Activated naive CD8-positive, alpha-beta T cell treated with anti-CD3 and anti-CD28 coated beads, Interleukin-2, amount 50 U/mL, for 24 hours (primary cell): ENCODE results near the gene SCIN.
"Not testable (repeated sequence)": the region's sequence is repeated elsewhere in the genome, so short reads cannot be mapped to it uniquely, and the experiment has no call there.

Experiments used
- ATAC-seq: fragments of 150-1000 bp; cut with Tn5 transposase; one replicate; pipeline ENCODE4 v1.10.0; 2021
- DNase-seq: peaks from one replicate; pipeline ENCODE4 v3.0.0; 2021
- H3K27ac Mint-ChIP-seq: one replicate; pipeline ENCODE4 v1.8.0; 2021; ENCODE audit warnings: mild to moderate bottlenecking, mixed read lengths
- H3K27me3 Mint-ChIP-seq: one replicate; pipeline ENCODE4 v1.8.0; 2021; ENCODE audit warnings: mixed read lengths
- H3K36me3 Mint-ChIP-seq: one replicate; pipeline ENCODE4 v1.8.0; 2021; ENCODE audit warnings: low read depth, mixed read lengths
- H3K4me1 Mint-ChIP-seq: one replicate; pipeline ENCODE4 v1.8.0; 2021; ENCODE audit warnings: mixed read lengths
- H3K4me3 Mint-ChIP-seq: one replicate; pipeline ENCODE4 v1.8.0; 2021; ENCODE audit warnings: mild to moderate bottlenecking, moderate library complexity, mixed read lengths
- H3K9me3 Mint-ChIP-seq: one replicate; pipeline ENCODE4 v1.8.0; 2021; ENCODE audit warnings: mixed read lengths

SCIN gene

DNA sequence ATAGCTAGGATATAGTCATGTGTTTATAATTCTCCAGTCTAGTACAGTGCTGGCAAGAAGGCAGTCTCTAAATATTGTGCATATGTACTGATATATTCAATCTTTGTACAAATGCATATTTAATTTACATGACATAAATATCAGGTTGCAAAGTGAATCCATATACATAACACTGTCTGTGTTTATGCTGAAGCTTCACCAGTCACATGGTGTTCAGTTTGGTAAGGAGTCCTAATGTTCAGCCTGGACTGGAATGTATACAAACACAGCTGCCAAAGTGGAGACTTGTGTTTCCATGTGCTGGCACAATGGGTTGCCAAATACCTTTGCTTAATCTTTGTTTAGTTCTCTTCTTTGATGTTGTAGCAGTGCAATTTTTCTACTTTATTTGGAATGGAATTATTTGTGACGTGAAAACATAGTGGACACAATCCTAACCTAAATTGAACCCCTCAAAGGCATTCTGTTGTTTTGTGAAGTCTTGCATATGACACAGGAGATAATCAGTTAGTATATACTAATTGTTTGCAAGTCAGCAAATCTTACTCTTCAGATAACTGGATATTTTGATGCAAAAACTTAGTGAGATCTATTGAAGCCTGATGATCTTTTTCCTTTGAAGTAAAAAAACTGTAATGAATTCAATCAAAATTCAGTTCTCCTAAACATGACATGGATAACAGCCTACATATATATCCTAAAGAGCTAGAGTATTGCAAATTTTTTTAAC lies 99.6 kb downstream of the SCIN start:
- ATAC-seq, result no peak
- Mint-ChIP-seq H3K4me1 (peaks cover 5% of the 10 kb centered on the region), H3K27ac (no peak overlapping the region), H3K4me3 (no peak overlapping the region), H3K9me3 (no peaks in the 10 kb centered on the region), H3K36me3 (no peaks in the 10 kb centered on the region), H3K27me3 (no peaks in the 10 kb centered on the region)
- DNase-seq, result no peak

GRCh38 chr7:12670743-12671520 lies 100.4 kb downstream of the SCIN start:
- DNase-seq (no peak), ATAC-seq (no peak)
- no peaks in the 10 kb centered on the region for H3K36me3 Mint-ChIP-seq

GRCh38 chr7:12673436-12673835 lies 102.9 kb downstream of the SCIN start:
- not testable (repeated sequence) for ATAC-seq, H3K27ac Mint-ChIP-seq, H3K27me3 Mint-ChIP-seq

More at GRCh38 chr7:12670743-12671520, 100.4 kb downstream of the SCIN start:
- peaks cover 5% of the 10 kb centered on the region for H3K4me1 Mint-ChIP-seq
- no peak overlapping the region for H3K27ac Mint-ChIP-seq
- no peaks in the 10 kb centered on the region for H3K9me3 Mint-ChIP-seq
- H3K27me3 Mint-ChIP-seq, result no peaks in the 10 kb centered on the region
- H3K4me3 Mint-ChIP-seq, result no peak overlapping the region

DNA sequence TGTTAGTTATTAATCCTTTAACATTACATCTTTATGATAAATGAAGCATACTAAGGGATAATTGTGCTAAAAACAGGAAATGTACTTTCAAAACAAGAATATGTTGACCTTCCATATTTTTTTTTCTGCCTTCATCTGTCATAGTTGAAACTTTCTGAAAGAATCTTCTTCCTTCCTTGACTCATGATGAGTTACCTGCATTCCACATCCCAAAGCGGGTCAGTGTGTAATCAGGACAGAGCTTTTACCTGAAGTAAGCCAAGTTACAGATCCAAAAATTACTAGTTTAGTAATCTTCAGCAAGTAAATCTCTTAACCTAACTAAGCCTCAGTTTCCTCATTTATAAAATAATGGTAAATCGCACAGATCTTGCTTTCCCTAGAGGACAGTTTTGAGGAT lies 103.5 kb downstream of the SCIN start:
- H3K4me1 Mint-ChIP-seq, result peaks cover 5% of the 10 kb centered on the region
- no peaks in the 10 kb centered on the region for H3K36me3 Mint-ChIP-seq
- no peak for ATAC-seq
- H3K27me3 Mint-ChIP-seq, result no peaks in the 10 kb centered on the region
- H3K9me3 Mint-ChIP-seq, result no peaks in the 10 kb centered on the region
- DNase-seq, result no peak
- H3K27ac Mint-ChIP-seq, result no peak overlapping the region
- no peak overlapping the region for H3K4me3 Mint-ChIP-seq

More at GRCh38 chr7:12673436-12673835, 102.9 kb downstream of the SCIN start:
- DNase-seq, H3K36me3 Mint-ChIP-seq, H3K9me3 Mint-ChIP-seq, H3K4me3 Mint-ChIP-seq, H3K4me1 Mint-ChIP-seq: not testable (repeated sequence)

DNA sequence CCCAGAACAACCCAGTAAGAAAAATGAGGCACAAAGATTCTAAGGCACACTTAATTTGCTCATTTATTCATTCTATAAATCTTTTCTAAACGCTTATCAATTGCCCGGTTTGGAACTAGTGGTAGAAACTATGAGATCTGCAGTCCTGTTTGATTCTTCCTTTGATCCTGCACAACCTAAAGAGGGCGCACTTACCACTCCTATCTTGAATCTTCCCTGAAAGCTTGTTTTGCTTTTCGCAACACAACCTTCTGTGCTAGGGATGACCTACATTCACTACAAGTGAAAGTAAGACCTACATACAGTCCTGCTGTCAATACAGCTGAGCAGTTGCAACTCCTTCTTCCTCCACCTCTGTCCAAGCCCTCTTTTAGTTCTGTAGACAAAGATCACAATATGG lies 104.3 kb downstream of the SCIN start:
- Mint-ChIP-seq H3K27me3 (no peaks in the 10 kb centered on the region), H3K27ac (no peak overlapping the region), H3K9me3 (no peaks in the 10 kb centered on the region), H3K4me3 (no peak overlapping the region), H3K36me3 (no peaks in the 10 kb centered on the region), H3K4me1 (peaks cover 5% of the 10 kb centered on the region)
- ATAC-seq (peak; percentile 76), DNase-seq (peak; percentile 23)

DNA sequence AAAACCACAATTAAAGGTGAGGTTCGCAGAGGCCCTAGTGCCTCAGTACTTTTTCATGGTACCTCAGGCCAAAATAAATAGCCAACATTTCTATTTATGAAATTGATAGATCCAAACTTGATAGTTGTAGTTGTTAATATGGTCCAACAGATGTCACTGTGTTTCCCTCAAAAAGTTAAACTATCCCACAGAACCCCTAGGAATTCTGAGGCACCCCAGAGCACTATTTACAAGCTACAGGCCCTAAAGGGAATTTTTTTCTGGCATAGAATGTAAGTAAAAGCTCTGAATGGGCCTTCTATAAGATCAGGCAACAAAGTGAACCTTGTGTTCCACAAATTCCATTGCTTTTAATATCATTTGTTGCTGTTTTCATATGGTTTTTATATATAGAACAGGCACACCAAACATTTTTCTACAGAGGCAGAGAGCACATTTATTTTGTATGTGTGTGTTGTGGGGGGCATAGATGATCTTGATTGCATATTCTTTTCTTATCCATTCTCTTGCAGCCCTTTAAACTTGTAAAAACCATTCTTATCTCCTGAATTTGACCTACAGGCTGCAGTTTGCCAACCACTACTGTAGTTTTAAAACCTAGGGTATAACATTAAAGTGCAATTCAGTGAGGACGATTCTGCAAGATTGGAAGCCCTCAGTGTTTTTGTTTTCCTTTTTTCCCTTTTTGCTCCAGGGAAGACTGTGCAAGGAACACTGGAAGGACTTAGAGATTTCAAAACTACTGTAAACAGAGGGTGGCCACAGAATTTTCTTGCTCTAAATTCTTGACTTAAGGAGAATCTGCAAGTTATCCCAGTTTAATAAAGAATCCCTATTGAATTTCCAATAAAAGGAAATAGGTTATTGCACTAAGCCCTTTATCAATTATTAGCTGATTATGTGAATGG lies 113.4 kb downstream of the SCIN start:
- Mint-ChIP-seq H3K27ac (no peak overlapping the region), H3K27me3 (no peaks in the 10 kb centered on the region), H3K4me1 (peaks cover 26% of the 10 kb centered on the region), H3K4me3 (no peak overlapping the region), H3K9me3 (no peaks in the 10 kb centered on the region), H3K36me3 (peaks cover 3% of the 10 kb centered on the region)
- ATAC-seq (no peak), DNase-seq (no peak)

- peaks cover 11% of the 10 kb centered on the region for H3K36me3 Mint-ChIP-seq
These were observed 114.2 kb downstream of the SCIN start for GRCh38 chr7:12684733-12685132.

GRCh38 chr7:12685550-12685949 lies 115.0 kb downstream of the SCIN start:
- Mint-ChIP-seq H3K4me3 (peak overlapping the region; percentile 58), H3K4me1 (peaks cover 39% of the 10 kb centered on the region), H3K27ac (peak overlapping the region; percentile 86), H3K36me3 (peaks cover 12% of the 10 kb centered on the region), H3K9me3 (no peaks in the 10 kb centered on the region), H3K27me3 (no peaks in the 10 kb centered on the region)
- no peak for ATAC-seq
- peak; percentile 23 for DNase-seq

More at GRCh38 chr7:12684733-12685132, 114.2 kb downstream of the SCIN start:
- no peaks in the 10 kb centered on the region for H3K27me3 Mint-ChIP-seq
- H3K9me3 Mint-ChIP-seq, result no peaks in the 10 kb centered on the region
- no peak for ATAC-seq
- DNase-seq, result no peak
- H3K27ac Mint-ChIP-seq, result no peak overlapping the region
- no peak overlapping the region for H3K4me3 Mint-ChIP-seq
- peaks cover 33% of the 10 kb centered on the region for H3K4me1 Mint-ChIP-seq

GRCh38 chr7:12686234-12686890 lies 115.8 kb downstream of the SCIN start:
- Mint-ChIP-seq H3K36me3 (peaks cover 12% of the 10 kb centered on the region), H3K4me3 (peak overlapping the region; percentile 87), H3K27ac (peak overlapping the region; percentile 95), H3K4me1 (peaks cover 39% of the 10 kb centered on the region), H3K9me3 (no peaks in the 10 kb centered on the region), H3K27me3 (no peaks in the 10 kb centered on the region)
- ATAC-seq (peak; percentile 96), DNase-seq (peak; percentile 95)

DNA sequence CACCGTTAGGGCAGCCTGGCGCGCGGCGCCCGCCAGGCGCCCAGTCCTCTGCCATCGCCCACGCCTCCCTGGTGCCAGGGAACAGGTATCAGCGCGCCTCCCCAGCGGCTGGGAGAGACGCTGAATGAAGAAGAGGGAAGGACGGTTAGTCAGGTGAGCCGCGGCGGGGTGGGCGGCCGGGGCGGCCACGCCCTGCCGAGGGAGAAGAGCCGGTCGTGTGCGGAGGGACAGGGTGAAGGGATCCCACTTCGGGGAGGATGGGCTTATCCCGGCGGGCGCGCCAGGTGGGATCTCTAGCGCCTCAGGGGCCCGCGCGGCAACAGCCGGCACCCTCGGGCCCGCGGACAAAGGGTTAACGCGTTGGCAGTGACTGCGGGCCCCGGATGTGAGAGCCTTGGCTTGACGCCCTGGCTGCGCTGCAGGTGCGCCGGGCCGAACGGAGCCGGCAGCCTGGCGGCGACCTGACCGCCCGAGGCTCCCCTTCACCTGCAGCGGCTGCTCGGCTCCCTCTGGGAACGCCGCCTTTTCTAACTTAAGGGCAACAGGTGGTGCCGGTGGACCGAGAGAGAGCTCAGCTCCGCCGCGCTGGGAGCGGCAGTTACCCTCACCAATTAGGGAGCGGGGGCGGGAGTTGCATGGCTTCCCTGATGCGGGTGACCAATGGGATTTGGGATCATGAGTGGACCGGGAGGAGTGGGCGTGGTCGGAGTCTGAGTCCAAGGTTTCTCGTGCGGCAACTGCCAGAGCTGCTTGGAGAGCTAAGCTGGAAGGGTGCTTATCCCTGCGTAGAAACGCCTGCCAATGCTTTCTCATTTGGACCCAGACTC lies 116.6 kb downstream of the SCIN start, which contains the start of gene ARL4A:
TSS of gene ARL4A (plus strand) at position 743 of the 827 bp plus-strand sequence. CDS start 622 bp downstream, outside the sequence.
- H3K4me1 Mint-ChIP-seq, result peaks cover 39% of the 10 kb centered on the region
- H3K9me3 Mint-ChIP-seq, result no peaks in the 10 kb centered on the region
- peaks cover 12% of the 10 kb centered on the region for H3K36me3 Mint-ChIP-seq
- ATAC-seq (peak; percentile 70), DNase-seq (peak; percentile 92)
- no peaks in the 10 kb centered on the region for H3K27me3 Mint-ChIP-seq
- H3K4me3 Mint-ChIP-seq, result peak within 1 kb of the TSS; percentile 87
- H3K27ac Mint-ChIP-seq, result peak within 1 kb of the TSS; percentile 95

DNA sequence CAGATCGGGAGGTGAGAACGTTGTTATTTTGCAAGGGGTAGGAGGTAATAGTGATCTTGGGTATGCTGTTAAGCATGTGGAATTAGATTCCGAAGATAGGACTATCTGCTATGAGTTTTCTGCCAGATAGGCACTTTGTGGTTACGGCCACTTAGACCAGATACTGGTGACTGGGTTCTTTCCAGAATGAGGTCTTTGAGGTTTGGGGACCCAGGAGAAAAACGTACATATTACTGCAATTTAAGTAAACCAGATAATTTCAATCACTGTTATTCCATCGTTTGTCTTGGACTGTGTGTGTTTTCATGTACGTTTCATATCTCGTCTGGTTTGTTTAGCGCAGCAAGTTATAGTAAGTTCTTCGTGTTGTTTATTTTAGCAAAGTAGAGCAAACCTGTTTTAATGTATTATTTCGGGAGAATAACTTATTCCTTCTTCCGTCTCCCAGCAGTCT lies 117.2 kb downstream of the SCIN start:
- DNase-seq (no peak), ATAC-seq (no peak)
- Mint-ChIP-seq H3K4me1 (peaks cover 39% of the 10 kb centered on the region), H3K4me3 (peak overlapping the region; percentile 87), H3K9me3 (no peaks in the 10 kb centered on the region), H3K27ac (peak overlapping the region; percentile 95), H3K27me3 (no peaks in the 10 kb centered on the region), H3K36me3 (peaks cover 12% of the 10 kb centered on the region)

DNA sequence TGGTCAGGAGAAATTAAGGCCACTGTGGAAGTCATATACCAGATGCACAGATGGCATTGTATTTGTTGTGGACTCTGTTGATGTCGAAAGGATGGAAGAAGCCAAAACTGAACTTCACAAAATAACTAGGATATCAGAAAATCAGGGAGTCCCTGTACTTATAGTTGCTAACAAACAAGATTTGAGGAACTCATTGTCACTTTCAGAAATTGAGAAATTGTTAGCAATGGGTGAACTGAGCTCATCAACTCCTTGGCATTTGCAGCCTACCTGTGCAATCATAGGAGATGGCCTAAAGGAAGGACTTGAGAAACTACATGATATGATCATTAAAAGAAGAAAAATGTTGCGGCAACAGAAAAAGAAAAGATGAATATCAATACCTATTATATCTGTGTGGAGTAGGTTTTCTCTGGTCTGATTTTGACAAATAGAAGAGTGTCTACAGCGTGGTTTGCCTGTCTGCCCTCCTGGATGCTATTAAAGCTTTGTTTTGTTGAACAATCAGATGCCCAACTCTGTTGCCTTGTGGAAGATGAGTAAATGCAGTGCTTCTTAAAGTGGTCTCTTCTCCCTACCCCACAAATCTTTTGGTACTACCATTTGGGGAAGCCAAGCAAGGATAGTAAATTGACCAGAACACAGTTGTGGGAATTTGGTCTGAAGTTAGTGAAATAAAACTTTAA lies 118.1 kb downstream of the SCIN start:
- H3K27ac Mint-ChIP-seq, H3K9me3 Mint-ChIP-seq, DNase-seq, H3K4me3 Mint-ChIP-seq, H3K27me3 Mint-ChIP-seq, ATAC-seq: not testable (repeated sequence)
- Mint-ChIP-seq H3K36me3 (peaks cover 12% of the 10 kb centered on the region), H3K4me1 (peaks cover 44% of the 10 kb centered on the region)

- H3K9me3 Mint-ChIP-seq, result no peaks in the 10 kb centered on the region
These were observed 118.9 kb downstream of the SCIN start for GRCh38 chr7:12689451-12689850.

More at GRCh38 chr7:12689451-12689850, 118.9 kb downstream of the SCIN start:
- Mint-ChIP-seq H3K4me1 (peaks cover 44% of the 10 kb centered on the region), H3K27ac (no peak overlapping the region), H3K27me3 (no peaks in the 10 kb centered on the region), H3K36me3 (peaks cover 12% of the 10 kb centered on the region), H3K4me3 (no peak overlapping the region)
- DNase-seq, result no peak
- no peak for ATAC-seq
